Measurements from ENCODE around the gene CNN2.

- TF ChIP-seq CTCF (IDR thresholded peaks at IDR 0.05; ENCODE audit: insufficient read depth, low read length) = no peak
- TF ChIP-seq POLR2AphosphoS5 (IDR thresholded peaks at IDR 0.05; ENCODE audit: low read depth) = peak; percentile 78
- TF ChIP-seq GABPA (IDR thresholded peaks at IDR 0.05; ENCODE audit: low read depth) = no peak; the same call in 1 of the 2 replicates
- peak; percentile 26 for TF ChIP-seq REST (IDR thresholded peaks at IDR 0.05; ENCODE audit: insufficient replicate concordance, low read depth)
- TF ChIP-seq SPI1 (IDR thresholded peaks at IDR 0.05; ENCODE audit: borderline replicate concordance, low read depth) = peak; percentile 97
These were observed 42.8 kb downstream of the CNN2 start for GRCh38 chr19:1069009-1069779.

All from HL-60 (cell line).